HCT116 (cell line): ENCODE results near the gene ADARB2. TPM values are rescaled to one million over a fixed set of nuclear protein-coding genes. Genes with fewer than 3 reads are reported as not detected.

Experiments used
- ATAC-seq: fragments of 200-7000 bp; cut with Tn5 transposase; 2 replicates; pipeline ENCODE4 v1.9.1; 2020; ENCODE audit warnings: mild to moderate bottlenecking, moderate library complexity
- BruUV-seq: library from RNA; stranded (reverse); fragments of 400-500 nt; replicated peaks from 2 replicates; lab custom pipeline; 2021; lab: Mats Ljungman, UMichigan
- CTCF ChIA-PET: fragments of 300-600 bp; sonication (Branson Sonifier 250); formaldehyde crosslinking; loops from one replicate; lab custom pipeline; 2021; ENCODE audit warnings: antibody characterized with exemption; lab: Charles Lee
- POLR2A ChIA-PET: fragments of 300-600, 350-600 bp; sonication (Branson Sonifier 250); formaldehyde crosslinking; loops from one replicate; lab custom pipeline; 2021; ENCODE audit warnings: antibody characterized with exemption; lab: Charles Lee
- RAD21 ChIA-PET, 2 experiments: fragments of 300-600 bp; sonication (Branson Sonifier 250); formaldehyde crosslinking; loops; one replicate each; lab custom pipeline; 2023; ENCODE audit warnings: low total read pairs in 2 of 2; ENCODE audit not compliant: uncharacterized antibody in 2 of 2, unreplicated experiment in 2 of 2, low non-redundant PET in 1 of 2; lab: Charles Lee
- DNase-seq: peaks from one replicate; pipeline ENCODE4 v3.0.0-alpha.2; 2010; ENCODE audit warnings: low read depth, low spot score
- H2AFZ ChIP-seq: fragments of 200-600 bp; shearing (Covaris generic), sonication (generic); 2 replicates; pipeline ENCODE4 v1.6.1; 2017; ENCODE audit warnings: low read depth, mixed run types, mixed read lengths, antibody characterized with exemption, low read length; ENCODE audit not compliant: poor library complexity, severe bottlenecking
- H3K27ac ChIP-seq: 2 replicates; pipeline ENCODE4 v1.5.1; 2012; ENCODE audit warnings: low read depth, low read length
- H3K27me3 ChIP-seq: fragments of 200-600 bp; sonication (generic); 2 replicates; pipeline ENCODE4 v1.6.1; 2016; ENCODE audit warnings: mixed run types, low read length, mixed read lengths; ENCODE audit not compliant: insufficient read depth
- H3K36me3 ChIP-seq, 2 experiments: fragments of 200-500 bp in 1 of 2; fragments of 200-600 bp in 1 of 2; sonication (Bioruptor generic) in 1 of 2; sonication (generic) in 1 of 2; 2 replicates each; pipeline versions ENCODE4 v1.5.1 to v1.6.1; 2014 to 2016; ENCODE audit warnings: low read length in 2 of 2, inconsistent platforms in 1 of 2, mixed read lengths in 1 of 2, mixed run types in 1 of 2; ENCODE audit not compliant: insufficient read depth in 2 of 2, control insufficient read depth in 1 of 2
- H3K4me1 ChIP-seq, 2 experiments: fragments of 200-600 bp in 1 of 2; sonication (generic) in 1 of 2; 2 replicates each; pipeline versions ENCODE4 v1.5.1 to v1.6.1; 2012 to 2017; ENCODE audit warnings: low read length in 2 of 2, inconsistent platforms in 1 of 2, mild to moderate bottlenecking in 1 of 2, mixed read lengths in 1 of 2, mixed run types in 1 of 2, moderate library complexity in 1 of 2; ENCODE audit not compliant: insufficient read depth in 2 of 2, control insufficient read depth in 1 of 2
- H3K4me2 ChIP-seq: fragments of 200-600 bp; sonication (generic); 2 replicates; pipeline ENCODE4 v1.6.1; 2017; ENCODE audit warnings: mixed run types, low read length, mixed read lengths
- H3K4me3 ChIP-seq, 2 experiments: fragments of 200-600 bp in 1 of 2; sonication (generic) in 1 of 2; replicated peaks in 1 of 2; 2 replicates each; pipeline ENCODE4 v1.5.1; 2011 to 2016; ENCODE audit warnings: low read length in 2 of 2, control low read depth in 1 of 2, low read depth in 1 of 2, mild to moderate bottlenecking in 1 of 2, mixed read lengths in 1 of 2, mixed run types in 1 of 2
- H3K79me2 ChIP-seq: fragments of 200-600 bp; sonication (generic); 2 replicates; pipeline ENCODE4 v1.6.1; 2017; ENCODE audit warnings: mild to moderate bottlenecking, mixed run types, low read length, moderate library complexity, mixed read lengths; ENCODE audit not compliant: insufficient read depth
- H3K9ac ChIP-seq: fragments of 200-600 bp; sonication (generic); 2 replicates; pipeline ENCODE4 v1.6.1; 2016; ENCODE audit warnings: low read length, mixed read lengths
- H3K9me2 ChIP-seq: fragments of 200-600 bp; sonication (generic), shearing (Covaris generic); 2 replicates; pipeline ENCODE4 v1.6.1; 2017; ENCODE audit warnings: mixed run types, mild to moderate bottlenecking, moderate library complexity; ENCODE audit not compliant: insufficient read depth
- H3K9me3 ChIP-seq, 2 experiments: fragments of 200-500 bp in 1 of 2; fragments of 200-600 bp in 1 of 2; sonication (Bioruptor generic) in 1 of 2; sonication (generic) in 1 of 2; 2 replicates each; pipeline ENCODE4 v1.6.1; 2014 to 2017; ENCODE audit warnings: low read length in 2 of 2, mixed read lengths in 2 of 2, inconsistent platforms in 1 of 2, low read depth in 1 of 2, mild to moderate bottlenecking in 1 of 2, mixed run types in 1 of 2, moderate library complexity in 1 of 2; ENCODE audit not compliant: control insufficient read depth in 1 of 2, insufficient read depth in 1 of 2
- H4K20me1 ChIP-seq: fragments of 200-600 bp; sonication (generic), shearing (Covaris generic); 2 replicates; pipeline ENCODE4 v1.6.1; 2017; ENCODE audit warnings: mixed run types, mild to moderate bottlenecking, moderate library complexity; ENCODE audit not compliant: insufficient read depth
- CBX3 ChIP-seq: IDR thresholded peaks from 2 replicates; pipeline ENCODE4 v1.6.1; 2012; ENCODE audit warnings: low read depth
- CEBPB ChIP-seq: IDR thresholded peaks from 2 replicates; pipeline ENCODE4 v1.6.1; 2012; ENCODE audit warnings: low read depth
- EGR1 ChIP-seq: IDR thresholded peaks from 2 replicates; pipeline ENCODE4 v1.6.1; 2012; ENCODE audit warnings: low read depth
- EZH2phosphoT487 ChIP-seq: fragments of 200-600 bp; IDR thresholded peaks from 2 replicates; pipeline ENCODE4 v1.6.1; 2018; ENCODE audit warnings: antibody characterized with exemption, borderline replicate concordance
- FOSL1 ChIP-seq: IDR thresholded peaks from 2 replicates; pipeline ENCODE4 v1.6.1; 2012; ENCODE audit warnings: low read depth
- POLR2A ChIP-seq: IDR thresholded peaks from 2 replicates; pipeline ENCODE4 v1.7.0; 2011; ENCODE audit warnings: borderline replicate concordance; ENCODE audit not compliant: insufficient read depth, insufficient read length; ENCODE audit errors: extremely low read depth
- POLR2AphosphoS5 ChIP-seq: IDR thresholded peaks from 2 replicates; pipeline ENCODE4 v1.6.1; 2011; ENCODE audit warnings: mild to moderate bottlenecking, low read depth, low read length, moderate library complexity
- RAD21 ChIP-seq: IDR thresholded peaks from 2 replicates; pipeline ENCODE4 v1.6.1; 2012; ENCODE audit warnings: low read depth, mild to moderate bottlenecking
- SIN3A ChIP-seq: IDR thresholded peaks from 2 replicates; pipeline ENCODE4 v1.6.1; 2012; ENCODE audit warnings: low read depth
- SP1 ChIP-seq: IDR thresholded peaks from 2 replicates; pipeline ENCODE4 v1.6.1; 2012; ENCODE audit warnings: low read depth
- TCF7L2 ChIP-seq: IDR thresholded peaks from 2 replicates; pipeline ENCODE4 v1.7.0; 2011; ENCODE audit warnings: borderline replicate concordance, inconsistent platforms; ENCODE audit not compliant: insufficient read depth, insufficient read length; ENCODE audit errors: extremely low read depth
- YY1 ChIP-seq: IDR thresholded peaks from 2 replicates; pipeline ENCODE4 v1.6.1; 2011; ENCODE audit warnings: low read length, low read depth, moderate library complexity, mild to moderate bottlenecking; ENCODE audit not compliant: insufficient replicate concordance; ENCODE audit errors: extremely low read depth
- ZFX ChIP-seq: fragments of 450-650 bp; IDR thresholded peaks from 2 replicates; pipeline ENCODE4 v1.6.1; 2017
- ZNF274 ChIP-seq: fragments of 200-500 bp; sonication (Bioruptor generic); IDR thresholded peaks from 2 replicates; pipeline ENCODE4 v1.6.1; 2014; ENCODE audit warnings: mild to moderate bottlenecking, low read depth, low read length, inconsistent platforms
- intact Hi-C: fragments of 100-400 bp; cut with micrococcal nuclease; formaldehyde crosslinking; loops from 2 replicates; pipeline ENCODE4 v1.10.0; 2022
- total RNA-seq: library from RNA; stranded (reverse); gene quantifications from one replicate; pipeline ENCODE4 v1.2.1, GENCODE V29; 2021; ENCODE audit not compliant: unreplicated experiment
- TF ChIP-seq, protein P1 (sequence below), 3 experiments: fragments of 200-600 bp in 1 of 3; sonication (generic) in 1 of 3; IDR thresholded peaks in 2 of 3; conservative IDR thresholded peaks in 1 of 3; 2 replicates each; pipeline ENCODE4 v1.5.1; 2012 to 2017; ENCODE audit warnings: low read depth in 2 of 3, low read length in 2 of 3, antibody characterized with exemption in 1 of 3, borderline replicate concordance in 1 of 3, control low read depth in 1 of 3, mild to moderate bottlenecking in 1 of 3, mixed read lengths in 1 of 3, mixed run types in 1 of 3, moderate library complexity in 1 of 3; ENCODE audit not compliant: insufficient read depth in 1 of 3
- TF ChIP-seq, protein P2 (sequence below): IDR thresholded peaks from 2 replicates; pipeline ENCODE4 v1.6.1; 2012
- TF ChIP-seq, protein P3 (sequence below): IDR thresholded peaks from 2 replicates; pipeline ENCODE4 v1.6.1; 2011; ENCODE audit warnings: mild to moderate bottlenecking, low read length, moderate library complexity; ENCODE audit not compliant: insufficient replicate concordance; ENCODE audit errors: extremely low read depth
- TF ChIP-seq, protein P4 (sequence below): IDR thresholded peaks from 2 replicates; pipeline ENCODE4 v1.6.1; 2012
- TF ChIP-seq, protein P5 (sequence below): IDR thresholded peaks from 2 replicates; pipeline ENCODE4 v1.6.1; 2012; ENCODE audit warnings: low read depth

Gene ADARB2
- total RNA-seq, 1 experiment from 2014 or later: not detected

DNA sequence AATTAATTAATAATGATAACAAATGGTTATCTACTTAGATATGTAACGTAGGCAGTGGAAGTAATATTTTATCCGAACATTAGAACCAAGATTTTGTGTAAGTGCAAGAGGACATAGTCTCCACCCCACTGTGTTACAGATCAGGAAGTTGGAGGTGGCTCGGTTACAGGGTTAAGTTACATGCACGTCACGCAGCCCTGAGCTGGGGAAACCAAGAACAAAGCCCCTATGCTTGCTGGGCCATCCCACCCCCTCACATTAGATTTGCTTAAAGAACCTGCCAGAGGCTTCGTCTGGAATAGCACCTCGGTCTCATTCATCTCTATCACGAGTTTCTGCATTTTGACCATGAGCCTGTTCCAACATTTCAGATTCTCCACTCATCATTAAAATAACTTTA is 214.1 kb downstream of the ADARB2 start:
- ATAC-seq: no peak
- POLR2A ChIA-PET: no interaction called here
- BruUV-seq: no TSS peak

More for the DNA sequence above, 214.1 kb downstream of the ADARB2 start:
- Histone ChIP-seq H3K79me2 (no peaks in the 10 kb centered on the region), H3K27me3 (peaks cover 25% of the 10 kb centered on the region), H3K9ac (no peak overlapping the region), H3K9me3 (no peaks in the 10 kb centered on the region), H3K4me2 (no peak overlapping the region), H4K20me1 (no peaks in the 10 kb centered on the region), H3K27ac (no peak overlapping the region), H3K4me3 (no peak overlapping the region)
- no peak for DNase-seq
- intact Hi-C loops: no loop called here
- no peak for TF ChIP-seq TCF7L2
- TF ChIP-seq, protein P1, sequence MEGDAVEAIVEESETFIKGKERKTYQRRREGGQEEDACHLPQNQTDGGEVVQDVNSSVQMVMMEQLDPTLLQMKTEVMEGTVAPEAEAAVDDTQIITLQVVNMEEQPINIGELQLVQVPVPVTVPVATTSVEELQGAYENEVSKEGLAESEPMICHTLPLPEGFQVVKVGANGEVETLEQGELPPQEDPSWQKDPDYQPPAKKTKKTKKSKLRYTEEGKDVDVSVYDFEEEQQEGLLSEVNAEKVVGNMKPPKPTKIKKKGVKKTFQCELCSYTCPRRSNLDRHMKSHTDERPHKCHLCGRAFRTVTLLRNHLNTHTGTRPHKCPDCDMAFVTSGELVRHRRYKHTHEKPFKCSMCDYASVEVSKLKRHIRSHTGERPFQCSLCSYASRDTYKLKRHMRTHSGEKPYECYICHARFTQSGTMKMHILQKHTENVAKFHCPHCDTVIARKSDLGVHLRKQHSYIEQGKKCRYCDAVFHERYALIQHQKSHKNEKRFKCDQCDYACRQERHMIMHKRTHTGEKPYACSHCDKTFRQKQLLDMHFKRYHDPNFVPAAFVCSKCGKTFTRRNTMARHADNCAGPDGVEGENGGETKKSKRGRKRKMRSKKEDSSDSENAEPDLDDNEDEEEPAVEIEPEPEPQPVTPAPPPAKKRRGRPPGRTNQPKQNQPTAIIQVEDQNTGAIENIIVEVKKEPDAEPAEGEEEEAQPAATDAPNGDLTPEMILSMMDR (IDR thresholded peaks at IDR 0.05 in 2 of 3, conservative IDR thresholded peaks at IDR 0.05 in 1 of 3; ENCODE audit: borderline replicate concordance in 1 of 3, insufficient read depth in 1 of 3, low read depth in 2 of 3, low read length in 2 of 3): no peak
- TF ChIP-seq ZNF274: no peak
- no peak for TF ChIP-seq YY1
- TF ChIP-seq, protein P2, sequence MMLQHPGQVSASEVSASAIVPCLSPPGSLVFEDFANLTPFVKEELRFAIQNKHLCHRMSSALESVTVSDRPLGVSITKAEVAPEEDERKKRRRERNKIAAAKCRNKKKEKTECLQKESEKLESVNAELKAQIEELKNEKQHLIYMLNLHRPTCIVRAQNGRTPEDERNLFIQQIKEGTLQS: no peak
- TF ChIP-seq EGR1: no peak
- no peak for TF ChIP-seq SIN3A
- TF ChIP-seq, protein P3, sequence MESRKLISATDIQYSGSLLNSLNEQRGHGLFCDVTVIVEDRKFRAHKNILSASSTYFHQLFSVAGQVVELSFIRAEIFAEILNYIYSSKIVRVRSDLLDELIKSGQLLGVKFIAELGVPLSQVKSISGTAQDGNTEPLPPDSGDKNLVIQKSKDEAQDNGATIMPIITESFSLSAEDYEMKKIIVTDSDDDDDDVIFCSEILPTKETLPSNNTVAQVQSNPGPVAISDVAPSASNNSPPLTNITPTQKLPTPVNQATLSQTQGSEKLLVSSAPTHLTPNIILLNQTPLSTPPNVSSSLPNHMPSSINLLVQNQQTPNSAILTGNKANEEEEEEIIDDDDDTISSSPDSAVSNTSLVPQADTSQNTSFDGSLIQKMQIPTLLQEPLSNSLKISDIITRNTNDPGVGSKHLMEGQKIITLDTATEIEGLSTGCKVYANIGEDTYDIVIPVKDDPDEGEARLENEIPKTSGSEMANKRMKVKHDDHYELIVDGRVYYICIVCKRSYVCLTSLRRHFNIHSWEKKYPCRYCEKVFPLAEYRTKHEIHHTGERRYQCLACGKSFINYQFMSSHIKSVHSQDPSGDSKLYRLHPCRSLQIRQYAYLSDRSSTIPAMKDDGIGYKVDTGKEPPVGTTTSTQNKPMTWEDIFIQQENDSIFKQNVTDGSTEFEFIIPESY: no peak
- TF ChIP-seq FOSL1: no peak
- TF ChIP-seq EZH2phosphoT487: no peak
- TF ChIP-seq, protein P4, sequence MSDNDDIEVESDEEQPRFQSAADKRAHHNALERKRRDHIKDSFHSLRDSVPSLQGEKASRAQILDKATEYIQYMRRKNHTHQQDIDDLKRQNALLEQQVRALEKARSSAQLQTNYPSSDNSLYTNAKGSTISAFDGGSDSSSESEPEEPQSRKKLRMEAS: no peak
- TF ChIP-seq ZFX: no peak
- TF ChIP-seq RAD21: no peak
- no peak for TF ChIP-seq CBX3
- TF ChIP-seq CEBPB: no peak
- no peak for TF ChIP-seq POLR2AphosphoS5
- TF ChIP-seq, protein P5, sequence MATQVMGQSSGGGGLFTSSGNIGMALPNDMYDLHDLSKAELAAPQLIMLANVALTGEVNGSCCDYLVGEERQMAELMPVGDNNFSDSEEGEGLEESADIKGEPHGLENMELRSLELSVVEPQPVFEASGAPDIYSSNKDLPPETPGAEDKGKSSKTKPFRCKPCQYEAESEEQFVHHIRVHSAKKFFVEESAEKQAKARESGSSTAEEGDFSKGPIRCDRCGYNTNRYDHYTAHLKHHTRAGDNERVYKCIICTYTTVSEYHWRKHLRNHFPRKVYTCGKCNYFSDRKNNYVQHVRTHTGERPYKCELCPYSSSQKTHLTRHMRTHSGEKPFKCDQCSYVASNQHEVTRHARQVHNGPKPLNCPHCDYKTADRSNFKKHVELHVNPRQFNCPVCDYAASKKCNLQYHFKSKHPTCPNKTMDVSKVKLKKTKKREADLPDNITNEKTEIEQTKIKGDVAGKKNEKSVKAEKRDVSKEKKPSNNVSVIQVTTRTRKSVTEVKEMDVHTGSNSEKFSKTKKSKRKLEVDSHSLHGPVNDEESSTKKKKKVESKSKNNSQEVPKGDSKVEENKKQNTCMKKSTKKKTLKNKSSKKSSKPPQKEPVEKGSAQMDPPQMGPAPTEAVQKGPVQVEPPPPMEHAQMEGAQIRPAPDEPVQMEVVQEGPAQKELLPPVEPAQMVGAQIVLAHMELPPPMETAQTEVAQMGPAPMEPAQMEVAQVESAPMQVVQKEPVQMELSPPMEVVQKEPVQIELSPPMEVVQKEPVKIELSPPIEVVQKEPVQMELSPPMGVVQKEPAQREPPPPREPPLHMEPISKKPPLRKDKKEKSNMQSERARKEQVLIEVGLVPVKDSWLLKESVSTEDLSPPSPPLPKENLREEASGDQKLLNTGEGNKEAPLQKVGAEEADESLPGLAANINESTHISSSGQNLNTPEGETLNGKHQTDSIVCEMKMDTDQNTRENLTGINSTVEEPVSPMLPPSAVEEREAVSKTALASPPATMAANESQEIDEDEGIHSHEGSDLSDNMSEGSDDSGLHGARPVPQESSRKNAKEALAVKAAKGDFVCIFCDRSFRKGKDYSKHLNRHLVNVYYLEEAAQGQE: no peak
- TF ChIP-seq SP1: no peak
- TF ChIP-seq POLR2A: no peak
- TF ChIP-seq, all 23 proteins: peak for 0
- RAD21 ChIA-PET: no interaction called here
- no peaks in the 10 kb centered on the region for H3K36me3 ChIP-seq
- H2AFZ ChIP-seq: no peak overlapping the region
- no peaks in the 10 kb centered on the region for H3K9me2 ChIP-seq
- no peaks in the 10 kb centered on the region for H3K4me1 ChIP-seq
- CTCF ChIA-PET: no interaction called here
